Smooth muscle cell (in vitro differentiated cells): ENCODE measurements around the gene CEACAM18. TPM values are rescaled to one million over a fixed set of nuclear protein-coding genes. Genes with fewer than 3 reads are reported as not detected.

Experiments
- DNase-seq: peaks from one replicate; lab custom pipeline; 2025; ENCODE audit not compliant: unreplicated experiment; lab: John Stamatoyannopoulos, UW
- H2AFZ ChIP-seq: fragments of 200-600 bp; sonication (generic); 2 replicates; pipeline ENCODE4 v1.6.0; 2016; ENCODE audit warnings: antibody characterized with exemption, low read depth, mild to moderate bottlenecking
- H3F3A ChIP-seq: fragments of 200-600 bp; sonication (generic); 2 replicates; pipeline ENCODE4 v1.6.0; 2017; ENCODE audit warnings: antibody characterized with exemption, low read depth
- H3K27ac ChIP-seq: fragments of 200-600 bp; sonication (generic); 2 replicates; pipeline ENCODE4 v1.5.1; 2016; ENCODE audit warnings: low read depth, mild to moderate bottlenecking
- H3K27me3 ChIP-seq: fragments of 200-600 bp; sonication (generic); 2 replicates; pipeline ENCODE4 v1.6.1; 2016; ENCODE audit warnings: low read depth, mild to moderate bottlenecking
- H3K36me3 ChIP-seq: fragments of 200-600 bp; sonication (generic); 2 replicates; pipeline ENCODE4 v1.5.1; 2016; ENCODE audit warnings: low read depth
- H3K4me1 ChIP-seq: fragments of 200-600 bp; sonication (generic); 2 replicates; pipeline ENCODE4 v1.5.1; 2016; ENCODE audit warnings: low read depth
- H3K4me2 ChIP-seq: fragments of 200-600 bp; sonication (generic); 2 replicates; pipeline ENCODE4 v1.6.0; 2016; ENCODE audit warnings: mild to moderate bottlenecking
- H3K4me3 ChIP-seq: fragments of 200-600 bp; sonication (generic); 2 replicates; pipeline ENCODE4 v1.5.1; 2016; ENCODE audit warnings: mild to moderate bottlenecking
- H3K79me2 ChIP-seq: fragments of 200-600 bp; sonication (generic); 2 replicates; pipeline ENCODE4 v1.6.0; 2016; ENCODE audit warnings: low read depth, mild to moderate bottlenecking
- H3K9ac ChIP-seq: fragments of 200-600 bp; sonication (generic); 2 replicates; pipeline ENCODE4 v1.6.0; 2016; ENCODE audit warnings: low read depth
- H3K9me3 ChIP-seq: fragments of 200-600 bp; sonication (generic); replicated peaks from 2 replicates; pipeline ENCODE4 v1.5.1; 2016; ENCODE audit warnings: low read depth
- H4K20me1 ChIP-seq: fragments of 200-600 bp; sonication (generic); 2 replicates; pipeline ENCODE4 v1.6.0; 2016; ENCODE audit warnings: low read depth
- WGBS: methylation state at CpG from one replicate; pipeline ENCODE4 v1.1.7; 2016; ENCODE audit warnings: low lambda C conversion rate; 5-methylcytosine and 5-hydroxymethylcytosine counted together
- polyA plus RNA-seq: library from polyadenylated mRNA; unstranded; fragments of >200 nt; fragmentation: Nextera tagmentation; extraction: Ambion mirVana; gene quantifications from 2 replicates; pipeline ENCODE4 v1.2.1, GENCODE V29; 2016
- total RNA-seq: library from RNA; depleted of rRNA; stranded (reverse); fragments of >200 nt; gene quantifications from 2 replicates; pipeline ENCODE4 v1.2.3, GENCODE V29; 2014
- TF ChIP-seq, protein P1 (sequence below): fragments of 200-600 bp; sonication (generic); IDR thresholded peaks from 2 replicates; pipeline ENCODE4 v1.5.1; 2017; ENCODE audit warnings: borderline replicate concordance, mild to moderate bottlenecking, antibody characterized with exemption; ENCODE audit not compliant: insufficient read depth, poor library complexity, severe bottlenecking

Gene CEACAM18
- total RNA-seq (not detected in 2 replicates), polyA plus RNA-seq (not detected in 2 replicates)

DNA sequence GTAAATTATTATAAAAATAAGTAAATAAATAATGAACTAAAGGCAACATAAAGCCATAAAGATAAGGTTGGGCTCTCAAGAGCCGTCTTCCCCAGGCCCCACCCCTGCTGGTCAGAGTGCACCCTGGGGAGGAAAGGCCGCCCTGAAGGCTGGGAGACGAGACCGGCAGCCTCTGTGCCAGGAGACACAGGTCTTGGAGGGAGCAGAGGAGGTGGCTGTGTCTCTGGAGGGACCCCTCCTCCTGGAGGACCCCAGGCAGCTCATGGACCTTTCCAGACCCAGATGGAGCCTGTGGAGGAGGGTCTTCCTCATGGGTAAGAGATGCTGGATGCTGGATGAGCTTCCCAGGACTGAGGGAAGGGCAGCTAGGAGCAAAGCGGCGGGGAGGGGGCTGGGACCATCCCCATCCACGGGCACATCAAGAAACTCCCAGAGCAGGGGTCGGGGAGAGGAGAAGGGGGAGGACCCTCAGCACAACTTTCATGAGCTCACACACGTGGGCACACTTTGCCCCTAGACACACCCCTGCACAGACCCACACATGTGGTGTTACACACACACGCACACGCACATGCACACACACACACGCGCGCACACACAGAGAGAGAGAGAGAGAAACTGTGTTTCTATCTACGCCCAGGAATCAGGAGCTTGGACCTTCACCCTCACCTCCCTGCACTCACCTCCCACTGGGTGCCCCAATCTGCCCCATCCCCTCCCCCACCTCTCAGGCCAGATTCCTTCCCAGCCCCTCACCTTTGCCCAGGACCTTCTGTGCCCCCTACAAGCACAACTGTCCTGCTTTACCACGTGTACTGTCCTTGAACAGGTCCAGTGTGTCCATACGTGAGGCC lies at the start of gene CEACAM18:
TSS of gene CEACAM18 (plus strand) at position 159 of the 854 bp plus-strand sequence.
- H3K36me3 ChIP-seq, result no peaks in the 10 kb centered on the region
- no peak within 1 kb of the TSS for H3K27ac ChIP-seq
- H3K9ac ChIP-seq, result no peak within 1 kb of the TSS
- no peaks in the 10 kb centered on the region for H3F3A ChIP-seq
- no peaks in the 10 kb centered on the region for H3K9me3 ChIP-seq
- no peak within 1 kb of the TSS for H3K4me3 ChIP-seq
- no peak within 1 kb of the TSS for H3K4me2 ChIP-seq
- no peaks in the 10 kb centered on the region for H3K4me1 ChIP-seq
- TF ChIP-seq, protein P1, sequence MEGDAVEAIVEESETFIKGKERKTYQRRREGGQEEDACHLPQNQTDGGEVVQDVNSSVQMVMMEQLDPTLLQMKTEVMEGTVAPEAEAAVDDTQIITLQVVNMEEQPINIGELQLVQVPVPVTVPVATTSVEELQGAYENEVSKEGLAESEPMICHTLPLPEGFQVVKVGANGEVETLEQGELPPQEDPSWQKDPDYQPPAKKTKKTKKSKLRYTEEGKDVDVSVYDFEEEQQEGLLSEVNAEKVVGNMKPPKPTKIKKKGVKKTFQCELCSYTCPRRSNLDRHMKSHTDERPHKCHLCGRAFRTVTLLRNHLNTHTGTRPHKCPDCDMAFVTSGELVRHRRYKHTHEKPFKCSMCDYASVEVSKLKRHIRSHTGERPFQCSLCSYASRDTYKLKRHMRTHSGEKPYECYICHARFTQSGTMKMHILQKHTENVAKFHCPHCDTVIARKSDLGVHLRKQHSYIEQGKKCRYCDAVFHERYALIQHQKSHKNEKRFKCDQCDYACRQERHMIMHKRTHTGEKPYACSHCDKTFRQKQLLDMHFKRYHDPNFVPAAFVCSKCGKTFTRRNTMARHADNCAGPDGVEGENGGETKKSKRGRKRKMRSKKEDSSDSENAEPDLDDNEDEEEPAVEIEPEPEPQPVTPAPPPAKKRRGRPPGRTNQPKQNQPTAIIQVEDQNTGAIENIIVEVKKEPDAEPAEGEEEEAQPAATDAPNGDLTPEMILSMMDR, result no peak
- no peaks in the 10 kb centered on the region for H3K79me2 ChIP-seq
- no peak for DNase-seq
- H2AFZ ChIP-seq, result no peak within 1 kb of the TSS
- no peaks in the 10 kb centered on the region for H3K27me3 ChIP-seq
- H4K20me1 ChIP-seq, result no peaks in the 10 kb centered on the region
- WGBS, result 77% methylated on average over 16 of the region's 17 CpGs

DNA sequence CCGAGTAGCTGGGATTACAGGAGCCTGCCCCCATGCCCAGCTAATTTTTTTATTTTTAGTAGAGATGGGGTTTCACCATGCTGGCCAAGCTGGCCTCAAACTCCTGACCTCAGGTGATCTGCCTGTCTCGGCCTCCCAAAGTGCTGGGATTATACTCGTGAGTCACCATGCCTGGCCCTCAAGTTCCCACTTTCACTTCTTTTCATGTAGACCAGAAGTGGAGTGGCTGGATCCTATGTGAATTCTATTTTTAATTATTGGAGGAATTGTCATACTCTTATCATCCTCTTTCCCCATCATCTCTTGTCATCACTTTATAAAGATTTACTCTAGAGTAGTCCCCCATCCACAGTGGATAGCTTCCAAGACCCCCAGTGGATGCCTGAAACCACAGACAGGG lies 48.1 kb upstream of the CEACAM18 start:
- H3K79me2 ChIP-seq, result no peaks in the 10 kb centered on the region
- H3K4me2 ChIP-seq, result no peak overlapping the region
- TF ChIP-seq, protein P1, result no peak
- 78% methylated on average over 3 of the region's 3 CpGs for WGBS
- no peaks in the 10 kb centered on the region for H3K36me3 ChIP-seq
- H3K9me3 ChIP-seq, result no peaks in the 10 kb centered on the region
- no peak overlapping the region for H3K9ac ChIP-seq
- no peak overlapping the region for H2AFZ ChIP-seq
- H3K27ac ChIP-seq, result no peak overlapping the region
- no peaks in the 10 kb centered on the region for H3K27me3 ChIP-seq
- no peaks in the 10 kb centered on the region for H4K20me1 ChIP-seq
- no peaks in the 10 kb centered on the region for H3K4me1 ChIP-seq
- H3K4me3 ChIP-seq, result no peak overlapping the region
- no peak for DNase-seq
- no peaks in the 10 kb centered on the region for H3F3A ChIP-seq

DNA sequence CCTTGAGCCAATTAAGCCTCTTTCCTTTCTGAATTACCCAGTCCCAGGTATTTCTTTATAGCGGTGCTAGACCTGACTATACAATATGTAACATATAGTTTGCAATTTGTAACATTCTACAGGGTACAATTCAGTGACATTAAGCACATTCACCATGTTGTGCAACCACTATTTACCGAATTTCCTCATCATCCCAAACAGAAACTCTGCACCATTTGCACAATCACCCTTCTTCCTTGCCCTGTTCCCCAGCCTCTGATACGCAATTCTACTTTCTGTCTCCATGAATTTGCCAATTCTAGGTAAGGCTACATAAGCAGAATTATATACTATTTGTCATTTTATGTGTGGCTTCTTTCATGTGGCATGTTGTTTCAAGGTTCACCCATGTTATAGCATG lies 47.2 kb upstream of the CEACAM18 start:
- H2AFZ ChIP-seq, result no peak overlapping the region
- 50% methylated on average over 3 of the region's 3 CpGs for WGBS
- no peaks in the 10 kb centered on the region for H4K20me1 ChIP-seq
- H3K27ac ChIP-seq, result no peak overlapping the region
- no peak overlapping the region for H3K4me2 ChIP-seq
- no peak for DNase-seq
- H3K4me1 ChIP-seq, result no peaks in the 10 kb centered on the region
- H3K9ac ChIP-seq, result no peak overlapping the region
- H3K36me3 ChIP-seq, result no peaks in the 10 kb centered on the region
- no peaks in the 10 kb centered on the region for H3F3A ChIP-seq
- no peak overlapping the region for H3K4me3 ChIP-seq
- H3K9me3 ChIP-seq, result no peaks in the 10 kb centered on the region
- no peaks in the 10 kb centered on the region for H3K27me3 ChIP-seq
- TF ChIP-seq, protein P1, result no peak
- no peaks in the 10 kb centered on the region for H3K79me2 ChIP-seq

DNA sequence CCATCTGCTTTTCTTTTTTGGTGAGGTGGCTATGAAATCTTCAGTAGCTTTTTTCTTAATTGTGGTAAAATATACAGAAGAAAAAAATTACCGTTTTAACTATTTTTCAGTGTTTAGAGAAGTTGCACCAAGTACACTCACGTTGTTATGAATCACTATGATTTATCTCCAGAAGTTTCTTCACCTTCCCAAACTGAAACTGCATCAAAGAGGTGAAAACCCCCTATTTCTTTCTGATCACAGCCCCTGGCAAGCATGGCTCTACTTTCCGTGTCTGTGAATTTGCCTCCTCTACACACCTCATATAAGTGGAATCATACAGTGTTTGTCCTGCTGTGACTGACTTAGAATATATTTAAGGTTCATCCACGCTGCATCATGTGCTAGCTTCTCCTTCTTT lies 45.3 kb upstream of the CEACAM18 start:
- 62% methylated on average over 4 of the region's 4 CpGs for WGBS
- no peak for DNase-seq
- Histone ChIP-seq H3K9ac (no peak overlapping the region), H3K9me3 (no peaks in the 10 kb centered on the region), H3K27me3 (no peaks in the 10 kb centered on the region), H3F3A (no peaks in the 10 kb centered on the region), H3K36me3 (no peaks in the 10 kb centered on the region), H2AFZ (no peak overlapping the region), H3K4me2 (no peak overlapping the region), H3K27ac (no peak overlapping the region), H3K4me3 (no peak overlapping the region), H4K20me1 (no peaks in the 10 kb centered on the region), H3K79me2 (no peaks in the 10 kb centered on the region), H3K4me1 (no peaks in the 10 kb centered on the region)
- TF ChIP-seq, protein P1, result no peak
